PC-9 (cell line): Measurements from ENCODE around the gene TARM1. TPM values are rescaled to one million over a fixed set of nuclear protein-coding genes. Genes with fewer than 3 reads are reported as not detected.

Experiments
- BruUV-seq: library from RNA; stranded (reverse); fragments of 400-500 nt; replicated peaks from 2 replicates; lab custom pipeline; 2021; lab: Mats Ljungman, UMichigan
- CTCF ChIA-PET: fragments of 300-600 bp; sonication (Branson Sonifier 250); formaldehyde crosslinking; loops from one replicate; lab custom pipeline; 2022; ENCODE audit warnings: antibody characterized with exemption; lab: Charles Lee
- POLR2A ChIA-PET: fragments of 300-600 bp; sonication (Branson Sonifier 250); formaldehyde crosslinking; loops from one replicate; lab custom pipeline; 2022; ENCODE audit warnings: antibody characterized with exemption; ENCODE audit not compliant: unreplicated experiment; lab: Charles Lee
- DNase-seq, 2 experiments: peaks; one replicate each; pipeline versions ENCODE4 v3.0.0 to v3.0.0-alpha.2; 2015 to 2022; ENCODE audit warnings: mixed read lengths in 1 of 2
- H2AFZ ChIP-seq: fragments of 200-600 bp; sonication (generic); 2 replicates; pipeline ENCODE4 v1.8.1; 2017; ENCODE audit warnings: antibody characterized with exemption
- H3F3A ChIP-seq: fragments of 200-600 bp; sonication (generic); 2 replicates; pipeline ENCODE4 v1.8.1; 2017; ENCODE audit warnings: antibody characterized with exemption, mild to moderate bottlenecking, low read depth; ENCODE audit not compliant: insufficient read depth
- H3K27ac ChIP-seq: fragments of 200-600 bp; sonication (generic); 2 replicates; pipeline ENCODE4 v1.6.1; 2016; ENCODE audit warnings: mixed run types
- H3K27me3 ChIP-seq: fragments of 200-600 bp; sonication (generic); 2 replicates; pipeline ENCODE4 v1.6.1; 2016; ENCODE audit warnings: low read depth, mixed run types; ENCODE audit not compliant: insufficient read depth
- H3K36me3 ChIP-seq: fragments of 200-600 bp; sonication (generic); 2 replicates; pipeline ENCODE4 v1.6.1; 2016; ENCODE audit warnings: low read depth, mixed run types
- H3K4me1 ChIP-seq: fragments of 200-600 bp; sonication (generic); replicated peaks from 2 replicates; pipeline ENCODE4 v1.6.1; 2016; ENCODE audit warnings: mixed run types; ENCODE audit not compliant: insufficient read depth
- H3K4me2 ChIP-seq: fragments of 200-600 bp; sonication (generic); 2 replicates; pipeline ENCODE4 v1.6.1; 2017; ENCODE audit warnings: mixed run types
- H3K4me3 ChIP-seq: fragments of 200-600 bp; sonication (generic); 2 replicates; pipeline ENCODE4 v1.6.1; 2016; ENCODE audit warnings: mixed run types
- H3K79me2 ChIP-seq: fragments of 200-600 bp; sonication (generic); 2 replicates; pipeline ENCODE4 v1.6.1; 2017; ENCODE audit warnings: low read depth, mixed run types
- H3K9me2 ChIP-seq: fragments of 200-600 bp; sonication (generic); 2 replicates; pipeline ENCODE4 v1.8.1; 2017; ENCODE audit warnings: mild to moderate bottlenecking; ENCODE audit not compliant: insufficient read depth
- H3K9me3 ChIP-seq: fragments of 200-600 bp; sonication (generic); 2 replicates; pipeline ENCODE4 v1.8.1; 2016; ENCODE audit warnings: low read depth; ENCODE audit not compliant: insufficient read depth
- H4K20me1 ChIP-seq: fragments of 200-600 bp; sonication (generic); 2 replicates; pipeline ENCODE4 v1.8.1; 2017; ENCODE audit not compliant: insufficient read depth
- EZH2 ChIP-seq: fragments of 200-600 bp; sonication (generic); IDR thresholded peaks from 2 replicates; pipeline ENCODE4 v1.8.0; 2017; ENCODE audit warnings: antibody characterized with exemption, low read depth
- intact Hi-C: fragments of 100-400 bp; cut with micrococcal nuclease; formaldehyde crosslinking; loops from one replicate; pipeline ENCODE4 v1.10.0; 2022; ENCODE audit not compliant: unreplicated experiment
- total RNA-seq: library from RNA; stranded (reverse); gene quantifications from 2 replicates; pipeline ENCODE4 v1.2.3, GENCODE V29; 2021
- TF ChIP-seq, protein P1 (sequence below): fragments of 200-600 bp; sonication (generic); conservative IDR thresholded peaks from 2 replicates; pipeline ENCODE4 v1.6.1; 2017; ENCODE audit warnings: mixed run types, antibody characterized with exemption, mild to moderate bottlenecking, moderate library complexity

Gene TARM1
- total RNA-seq, 1 experiment from 2014 or later, result not detected

DNA sequence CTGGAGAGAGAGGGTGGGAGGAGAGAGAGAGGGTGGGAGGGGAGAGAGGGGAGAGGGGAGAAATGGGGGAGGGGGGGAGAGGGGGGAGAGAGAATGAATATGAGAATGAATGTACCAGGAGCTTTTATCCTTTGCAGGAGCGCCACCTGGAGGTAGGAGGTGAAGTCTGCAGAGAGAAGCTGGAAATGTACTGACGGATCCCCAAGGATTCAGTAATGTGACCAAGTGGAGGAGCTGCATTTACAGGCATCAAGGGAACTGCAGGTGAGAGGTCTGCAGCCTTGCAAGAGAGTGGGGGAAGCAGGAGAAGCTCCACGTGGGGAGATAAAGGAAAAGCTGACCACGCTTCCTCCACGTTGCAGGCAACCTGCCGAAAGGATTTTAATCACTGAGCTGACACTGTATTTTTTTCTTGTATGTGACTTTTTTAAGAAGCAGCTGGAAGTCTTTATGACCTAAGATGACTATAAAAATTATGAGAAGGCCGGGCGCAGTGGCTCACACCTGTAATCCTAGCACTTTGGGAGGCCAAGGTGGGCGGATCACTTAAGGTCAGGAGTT lies 51.2 kb downstream of the TARM1 start:
- DNase-seq, result peak; percentile 65 to 68
- ChIA-PET POLR2A (interaction anchor here (0.6 to 0.7 kb wide), 4 partner anchors 50 to 399 kb away, joined by 3 to 20 read pairs (median 5); no protein-coding TSS in a partner anchor), CTCF (interaction anchor here (0.5 to 1.2 kb wide), 21 partner anchors 10 to 719 kb away, joined by 3 to 42 read pairs (median 4); partner anchors contain the start of genes CNOT3 and MYADM)
- no peaks in the 10 kb centered on the region for H3K9me3 ChIP-seq
- H3K4me1 ChIP-seq, result peaks cover 15% of the 10 kb centered on the region
- no peak overlapping the region for H3K27ac ChIP-seq
- H3K4me3 ChIP-seq, result no peak overlapping the region
- H3K36me3 ChIP-seq, result no peaks in the 10 kb centered on the region
- H3K4me2 ChIP-seq, result no peak overlapping the region
- H3F3A ChIP-seq, result peaks cover under 1% of the 10 kb centered on the region; the same call in 1 of the 2 replicates
- intact Hi-C loops, result loop anchor here (1.0 to 10.0 kb wide), 2 partner anchors 237 to 835 kb away; partner anchors contain the start of gene ZNF665
- no peak overlapping the region for H2AFZ ChIP-seq
- TF ChIP-seq, protein P1, sequence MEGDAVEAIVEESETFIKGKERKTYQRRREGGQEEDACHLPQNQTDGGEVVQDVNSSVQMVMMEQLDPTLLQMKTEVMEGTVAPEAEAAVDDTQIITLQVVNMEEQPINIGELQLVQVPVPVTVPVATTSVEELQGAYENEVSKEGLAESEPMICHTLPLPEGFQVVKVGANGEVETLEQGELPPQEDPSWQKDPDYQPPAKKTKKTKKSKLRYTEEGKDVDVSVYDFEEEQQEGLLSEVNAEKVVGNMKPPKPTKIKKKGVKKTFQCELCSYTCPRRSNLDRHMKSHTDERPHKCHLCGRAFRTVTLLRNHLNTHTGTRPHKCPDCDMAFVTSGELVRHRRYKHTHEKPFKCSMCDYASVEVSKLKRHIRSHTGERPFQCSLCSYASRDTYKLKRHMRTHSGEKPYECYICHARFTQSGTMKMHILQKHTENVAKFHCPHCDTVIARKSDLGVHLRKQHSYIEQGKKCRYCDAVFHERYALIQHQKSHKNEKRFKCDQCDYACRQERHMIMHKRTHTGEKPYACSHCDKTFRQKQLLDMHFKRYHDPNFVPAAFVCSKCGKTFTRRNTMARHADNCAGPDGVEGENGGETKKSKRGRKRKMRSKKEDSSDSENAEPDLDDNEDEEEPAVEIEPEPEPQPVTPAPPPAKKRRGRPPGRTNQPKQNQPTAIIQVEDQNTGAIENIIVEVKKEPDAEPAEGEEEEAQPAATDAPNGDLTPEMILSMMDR, result peak; percentile 87
- no peak for TF ChIP-seq EZH2
- BruUV-seq, result no TSS peak
- no peaks in the 10 kb centered on the region for H3K79me2 ChIP-seq
- H3K27me3 ChIP-seq, result no peaks in the 10 kb centered on the region
- no peaks in the 10 kb centered on the region for H4K20me1 ChIP-seq
- H3K9me2 ChIP-seq, result no peaks in the 10 kb centered on the region

- Histone ChIP-seq H3K9me3 (no peaks in the 10 kb centered on the region), H3K9me2 (no peaks in the 10 kb centered on the region), H3K4me3 (no peak overlapping the region), H4K20me1 (no peaks in the 10 kb centered on the region), H2AFZ (no peak overlapping the region), H3K79me2 (no peaks in the 10 kb centered on the region), H3F3A (no peaks in the 10 kb centered on the region; the same call in 1 of the 2 replicates), H3K4me1 (peaks cover 16% of the 10 kb centered on the region; the same call in 1 of the 2 replicates), H3K27ac (no peak overlapping the region), H3K27me3 (no peaks in the 10 kb centered on the region), H3K4me2 (no peak overlapping the region), H3K36me3 (no peaks in the 10 kb centered on the region)
- intact Hi-C loops, result no loop called here
- CTCF ChIA-PET, result interaction anchor here (0.6 to 1.2 kb wide), 5 partner anchors 13 to 432 kb away, joined by 4 to 42 read pairs (median 10); partner anchors contain the start of gene MYADM
- no peak for DNase-seq
- no TSS peak for BruUV-seq
- no peak for TF ChIP-seq EZH2
- TF ChIP-seq, protein P1, result no peak
- POLR2A ChIA-PET, result no interaction called here
Observed at GRCh38 chr19:54029301-54029700, 51.9 kb downstream of the TARM1 start.

- TF ChIP-seq EZH2, result no peak
- TF ChIP-seq, protein P1, result no peak
- BruUV-seq, result no TSS peak
- no peaks in the 10 kb centered on the region for H3K36me3 ChIP-seq
- no peaks in the 10 kb centered on the region for H3K79me2 ChIP-seq
- no peaks in the 10 kb centered on the region for H4K20me1 ChIP-seq
- no peaks in the 10 kb centered on the region for H3K9me3 ChIP-seq
- H3K9me2 ChIP-seq, result no peaks in the 10 kb centered on the region
- intact Hi-C loops, result no loop called here
- H3K4me1 ChIP-seq, result peaks cover 40% of the 10 kb centered on the region
- no peak overlapping the region for H3K4me3 ChIP-seq
- no peak for DNase-seq
- no peaks in the 10 kb centered on the region for H3K27me3 ChIP-seq
- peaks cover 4% of the 10 kb centered on the region; the same call in 1 of the 2 replicates for H3F3A ChIP-seq
- H3K4me2 ChIP-seq, result no peak overlapping the region
- POLR2A ChIA-PET, result no interaction called here
- no peak overlapping the region for H2AFZ ChIP-seq
- no peak overlapping the region for H3K27ac ChIP-seq
- CTCF ChIA-PET, result interaction anchor here (0.6 to 0.7 kb wide), 3 partner anchors 15 to 159 kb away, joined by 4 to 11 read pairs (median 10); no protein-coding TSS in a partner anchor
Observed at GRCh38 chr19:54026656-54027055, 54.5 kb downstream of the TARM1 start.
